ENCODE results near the gene KNOP1. TPM values are rescaled to one million over a fixed set of nuclear protein-coding genes. Genes with fewer than 3 reads are reported as not detected.
A peak's percentile ranks its signal among the peaks of the same experiment; 100 is the strongest.

The KNOP1 gene
- total and polyA plus RNA-seq, 4 experiments from 2014 or later = 4.0 to 16.6 (median 15.3) TPM

DNA sequence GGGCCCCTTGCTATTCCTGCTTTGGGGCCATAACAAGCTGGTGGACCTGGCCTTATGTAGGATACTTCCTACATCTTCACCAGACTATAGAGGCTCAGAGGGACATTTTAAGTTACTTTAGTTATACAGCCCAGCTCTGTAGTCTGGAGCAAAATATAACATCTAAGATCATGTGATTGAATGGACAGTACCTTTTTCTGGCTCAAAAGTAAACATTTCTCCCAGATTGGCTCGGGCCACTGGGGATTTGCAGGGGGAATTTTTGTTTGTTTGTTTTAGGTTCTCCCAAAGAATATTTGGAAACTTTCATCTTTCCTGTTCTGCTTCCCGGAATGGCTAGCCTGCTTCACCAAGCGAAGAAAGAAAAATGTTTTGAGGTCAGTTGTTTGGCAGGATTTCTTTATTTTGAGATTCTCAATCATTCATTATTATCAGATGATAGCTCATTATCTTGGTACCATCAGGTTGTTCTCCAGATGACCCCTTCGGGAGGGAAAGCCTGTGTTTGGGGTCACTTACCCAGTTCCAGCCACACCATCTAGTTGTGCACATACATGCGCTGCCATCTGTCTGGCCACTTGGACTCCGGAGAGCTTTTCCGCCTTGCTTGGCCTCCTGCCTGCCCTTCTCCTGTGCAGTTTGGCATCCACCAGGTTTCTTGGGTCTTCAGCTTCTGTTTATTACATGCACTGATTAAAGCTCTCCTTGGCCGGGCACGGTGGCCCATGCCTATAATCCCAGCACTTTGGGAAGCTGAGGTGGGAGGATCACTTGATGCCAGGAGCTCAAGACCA is 17.2 kb upstream of the KNOP1 start:
- H3K9me3 Mint-ChIP-seq = peaks cover 0 to 2% (median 0%) of the 10 kb centered on the region in 8 donors
- ChIA-PET CTCF (ENCODE audit: partially characterized antibody) (interaction anchor here (1.0 kb wide), 1 partner anchor 152 kb away, joined by 4 read pairs; no protein-coding TSS in a partner anchor), POLR2A (ENCODE audit: partially characterized antibody) (no interaction called here)
- Histone ChIP-seq H3K9me3 (ENCODE audit: control insufficient read depth in 1 of 2, low read length in 2 of 2) (no peaks in the 10 kb centered on the region), H3K4me3 (ENCODE audit: low read length in 2 of 2) (no peak overlapping the region), H3K27ac (ENCODE audit: low read depth, low read length) (no peak overlapping the region), H3K4me1 (ENCODE audit: insufficient read depth, low read length) (no peaks in the 10 kb centered on the region), H3K36me3 (ENCODE audit: insufficient read depth, low read length) (no peaks in the 10 kb centered on the region), H3K27me3 (ENCODE audit: insufficient read depth, low read length) (no peaks in the 10 kb centered on the region)
- no peak overlapping the region for H3K4me3 Mint-ChIP-seq
- H3K36me3 Mint-ChIP-seq = peaks cover 0 to 6% of the 10 kb centered on the region in 2 donors
- intact Hi-C loops (cut with micrococcal nuclease) = no loop called here
- H3K4me1 Mint-ChIP-seq = no peaks in the 10 kb centered on the region
- no peak for DNase-seq
- no peaks in the 10 kb centered on the region for H3K27me3 Mint-ChIP-seq
- H3K27ac Mint-ChIP-seq = no peak overlapping the region

DNA sequence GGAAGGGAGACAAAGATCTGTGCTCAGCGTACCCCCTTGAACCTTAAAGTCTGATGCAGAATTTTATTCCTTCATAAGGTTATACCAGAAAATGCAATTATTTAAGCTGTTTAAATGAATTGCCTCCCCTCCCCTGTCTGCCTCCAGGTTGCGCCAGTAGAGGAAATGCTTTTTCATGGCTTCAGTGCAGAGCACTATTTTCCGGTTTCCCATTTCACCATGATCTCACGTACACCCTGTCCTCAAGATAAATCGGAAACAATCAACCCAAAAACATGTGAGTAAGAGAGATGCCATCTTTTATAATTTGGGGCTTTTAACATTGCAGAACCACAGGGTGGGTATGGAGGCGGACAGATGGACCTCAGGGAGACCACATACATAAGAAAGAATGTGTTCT is 15.5 kb upstream of the KNOP1 start:
- Mint-ChIP-seq H3K27ac (no peak overlapping the region), H3K36me3 (peaks cover 0 to 6% of the 10 kb centered on the region in 2 donors), H3K4me1 (no peaks in the 10 kb centered on the region), H3K9me3 (peaks cover 0 to 2% (median 0%) of the 10 kb centered on the region in 8 donors), H3K27me3 (peaks cover 0 to 1% of the 10 kb centered on the region in 2 donors), H3K4me3 (no peak overlapping the region)
- CTCF ChIA-PET (ENCODE audit: partially characterized antibody) = no interaction called here
- Histone ChIP-seq H3K9me3 (ENCODE audit: control insufficient read depth in 1 of 2, low read length in 2 of 2) (no peaks in the 10 kb centered on the region), H3K4me1 (ENCODE audit: insufficient read depth, low read length) (no peaks in the 10 kb centered on the region), H3K27ac (ENCODE audit: low read depth, low read length) (no peak overlapping the region), H3K27me3 (ENCODE audit: insufficient read depth, low read length) (no peaks in the 10 kb centered on the region), H3K36me3 (ENCODE audit: insufficient read depth, low read length) (no peaks in the 10 kb centered on the region), H3K4me3 (ENCODE audit: low read length in 2 of 2) (no peak overlapping the region)
- intact Hi-C loops (cut with micrococcal nuclease) = no loop called here
- POLR2A ChIA-PET (ENCODE audit: partially characterized antibody) = no interaction called here
- DNase-seq = no peak

DNA sequence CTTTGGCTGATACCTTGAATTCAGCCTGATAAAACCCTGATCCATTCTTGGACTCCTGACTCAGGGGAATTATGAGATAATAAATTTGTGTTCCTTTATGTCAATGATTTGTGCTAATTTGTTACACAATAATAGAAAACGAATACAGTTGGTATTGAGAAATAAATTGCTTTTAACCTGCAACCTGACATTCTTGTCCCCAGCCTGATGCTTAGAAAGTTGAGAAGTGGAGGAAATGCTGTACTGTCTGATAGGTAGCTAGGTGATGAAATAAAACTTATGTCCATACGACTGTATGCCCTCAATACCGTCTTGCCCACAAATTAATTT is 10.6 kb upstream of the KNOP1 start:
- Mint-ChIP-seq H3K27ac (no peak overlapping the region), H3K4me1 (peaks cover 0 to 3% (median 0%) of the 10 kb centered on the region in 4 donors), H3K9me3 (peaks cover 0 to 2% (median 0%) of the 10 kb centered on the region in 8 donors), H3K36me3 (no peaks in the 10 kb centered on the region), H3K4me3 (no peak overlapping the region), H3K27me3 (peaks cover 0 to 1% of the 10 kb centered on the region in 2 donors)
- Histone ChIP-seq H3K27me3 (ENCODE audit: insufficient read depth, low read length) (no peaks in the 10 kb centered on the region), H3K4me3 (ENCODE audit: low read length in 2 of 2) (no peak overlapping the region), H3K9me3 (ENCODE audit: control insufficient read depth in 1 of 2, low read length in 2 of 2) (no peaks in the 10 kb centered on the region), H3K27ac (ENCODE audit: low read depth, low read length) (no peak overlapping the region), H3K36me3 (ENCODE audit: insufficient read depth, low read length) (no peaks in the 10 kb centered on the region), H3K4me1 (ENCODE audit: insufficient read depth, low read length) (no peaks in the 10 kb centered on the region)
- intact Hi-C loops (cut with micrococcal nuclease) = no loop called here
- ChIA-PET POLR2A (ENCODE audit: partially characterized antibody) (no interaction called here), CTCF (ENCODE audit: partially characterized antibody) (no interaction called here)
- DNase-seq = no peak

DNA sequence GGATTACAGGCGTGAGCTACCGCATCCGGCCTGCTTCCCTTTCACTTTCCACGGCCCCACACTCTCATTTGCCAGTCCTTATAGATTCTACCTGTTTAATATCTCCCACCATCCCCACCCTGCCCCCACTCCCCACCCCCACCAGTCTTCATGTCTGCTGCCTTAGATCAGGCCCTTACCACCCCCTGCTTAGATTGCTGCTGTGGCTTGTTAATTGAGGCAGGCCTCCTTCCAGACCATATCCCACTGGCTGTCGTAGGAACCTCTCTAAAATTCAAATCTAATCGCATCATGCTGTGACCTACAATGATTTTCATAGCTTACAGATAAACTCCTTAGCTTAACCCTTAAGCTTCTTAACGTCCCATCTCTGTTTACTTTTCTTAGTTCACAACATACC is 5.0 kb upstream of the KNOP1 start:
- H3K36me3 Mint-ChIP-seq = no peaks in the 10 kb centered on the region
- Histone ChIP-seq H3K9me3 (ENCODE audit: control insufficient read depth in 1 of 2, low read length in 2 of 2) (no peaks in the 10 kb centered on the region), H3K36me3 (ENCODE audit: insufficient read depth, low read length) (no peaks in the 10 kb centered on the region), H3K4me1 (ENCODE audit: insufficient read depth, low read length) (peaks cover 7% of the 10 kb centered on the region), H3K27me3 (ENCODE audit: insufficient read depth, low read length) (no peaks in the 10 kb centered on the region), H3K27ac (ENCODE audit: low read depth, low read length) (no peak overlapping the region), H3K4me3 (ENCODE audit: low read length in 2 of 2) (no peak overlapping the region)
- no peaks in the 10 kb centered on the region for H3K27me3 Mint-ChIP-seq
- no peak for DNase-seq
- intact Hi-C loops (cut with micrococcal nuclease) = no loop called here
- ChIA-PET CTCF (ENCODE audit: partially characterized antibody) (no interaction called here), POLR2A (ENCODE audit: partially characterized antibody) (no interaction called here)
- peak overlapping the region in 1 of 7 donors; percentile 53 for H3K27ac Mint-ChIP-seq
- no peak overlapping the region for H3K4me3 Mint-ChIP-seq
- H3K4me1 Mint-ChIP-seq = peaks cover 4 to 14% (median 8%) of the 10 kb centered on the region in 4 donors
- no peaks in the 10 kb centered on the region for H3K9me3 Mint-ChIP-seq

DNA sequence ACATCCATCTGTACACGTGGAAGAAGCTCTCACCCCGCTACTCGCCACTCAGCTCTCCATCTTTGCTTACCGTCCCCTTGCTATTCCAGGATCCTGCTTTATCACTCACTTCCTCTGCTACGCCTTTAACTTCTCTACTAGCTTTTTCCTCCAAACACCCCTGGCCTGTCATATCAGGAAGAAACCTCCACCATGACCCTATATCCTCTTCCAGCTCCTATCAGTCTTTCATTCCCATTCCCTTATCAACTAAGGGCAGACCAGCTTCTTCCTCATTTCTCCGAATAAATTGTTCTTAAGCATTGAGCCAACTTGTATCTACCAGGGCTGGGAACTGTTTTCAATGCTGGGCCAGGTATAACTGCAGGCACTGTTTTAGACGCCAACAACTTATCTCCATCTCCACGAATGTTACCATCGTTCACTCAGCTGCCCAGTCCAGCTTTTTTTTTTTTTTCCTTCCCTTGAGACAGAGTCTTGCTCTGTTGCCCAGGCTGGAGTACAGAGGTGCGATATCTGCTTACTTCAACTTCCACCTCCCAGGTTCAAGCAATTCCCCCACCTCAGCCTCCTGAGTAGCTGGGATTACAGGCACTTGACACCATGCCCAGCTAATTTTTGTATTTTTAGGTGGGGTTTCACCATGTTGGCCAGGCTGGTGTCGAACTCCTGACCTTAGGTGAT is 4.4 kb upstream of the KNOP1 start:
- ChIA-PET POLR2A (ENCODE audit: partially characterized antibody) (no interaction called here), CTCF (ENCODE audit: partially characterized antibody) (no interaction called here)
- Histone ChIP-seq H3K27ac (ENCODE audit: low read depth, low read length) (no peak overlapping the region), H3K4me1 (ENCODE audit: insufficient read depth, low read length) (peaks cover 8% of the 10 kb centered on the region), H3K4me3 (ENCODE audit: low read length in 2 of 2) (no peak overlapping the region), H3K27me3 (ENCODE audit: insufficient read depth, low read length) (no peaks in the 10 kb centered on the region), H3K36me3 (ENCODE audit: insufficient read depth, low read length) (no peaks in the 10 kb centered on the region), H3K9me3 (ENCODE audit: control insufficient read depth in 1 of 2, low read length in 2 of 2) (no peaks in the 10 kb centered on the region)
- Mint-ChIP-seq H3K9me3 (no peaks in the 10 kb centered on the region), H3K4me1 (peaks cover 6 to 19% (median 9%) of the 10 kb centered on the region in 4 donors), H3K27ac (peak overlapping the region in 1 of 7 donors; percentile 25), H3K4me3 (peak overlapping the region in 1 of 8 donors; percentile 5), H3K36me3 (peaks cover 0 to 2% of the 10 kb centered on the region in 2 donors), H3K27me3 (no peaks in the 10 kb centered on the region)
- DNase-seq = no peak
- intact Hi-C loops (cut with micrococcal nuclease) = no loop called here

DNA sequence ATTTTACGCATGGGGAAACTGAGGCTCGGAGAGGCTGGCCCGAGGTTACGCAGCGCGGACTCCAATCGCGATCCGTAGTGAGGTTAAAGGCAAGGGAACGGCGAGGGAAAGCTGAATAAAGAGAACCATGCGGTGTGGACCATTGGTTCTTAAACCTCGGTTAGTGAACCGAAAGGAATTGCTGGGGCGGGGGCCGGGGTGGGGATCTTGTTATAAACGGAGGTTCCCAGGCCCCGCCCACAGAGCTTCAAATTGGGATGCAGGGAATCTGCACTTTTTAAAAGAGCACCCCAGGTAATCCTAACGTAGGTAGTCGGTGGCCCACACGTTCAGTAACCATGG is 568 bp upstream of the KNOP1 start:
- H3K27ac Mint-ChIP-seq = peak overlapping the region in 3 of 7 donors; percentile 27 to 88 (median 57)
- H3K4me1 ChIP-seq (ENCODE audit: insufficient read depth, low read length) = peaks cover 25% of the 10 kb centered on the region
- DNase-seq = no peak
- no peaks in the 10 kb centered on the region for H3K27me3 ChIP-seq (ENCODE audit: insufficient read depth, low read length)
- no peaks in the 10 kb centered on the region for H3K27me3 Mint-ChIP-seq
- POLR2A ChIA-PET (ENCODE audit: partially characterized antibody) = interaction anchor here (1.1 to 1.7 kb wide), 5 partner anchors 19 to 194 kb away, joined by 5 to 11 read pairs (median 6); partner anchors contain the start of genes CCP110 and VPS35L
- no peaks in the 10 kb centered on the region for H3K9me3 ChIP-seq (ENCODE audit: control insufficient read depth in 1 of 2, low read length in 2 of 2)
- H3K4me3 Mint-ChIP-seq = peak overlapping the region; percentile 77 to 95 (median 88)
- peak overlapping the region; percentile 93 to 96 for H3K4me3 ChIP-seq (ENCODE audit: low read length in 2 of 2)
- peaks cover 17 to 46% (median 31%) of the 10 kb centered on the region in 4 donors for H3K4me1 Mint-ChIP-seq
- H3K27ac ChIP-seq (ENCODE audit: low read depth, low read length) = peak overlapping the region; percentile 67
- no peaks in the 10 kb centered on the region for H3K9me3 Mint-ChIP-seq
- peaks cover 11 to 22% of the 10 kb centered on the region in 2 donors for H3K36me3 Mint-ChIP-seq
- H3K36me3 ChIP-seq (ENCODE audit: insufficient read depth, low read length) = peaks cover 6% of the 10 kb centered on the region
- CTCF ChIA-PET (ENCODE audit: partially characterized antibody) = interaction anchor here (1.0 to 2.9 kb wide), 4 partner anchors 21 to 161 kb away, joined by 3 to 12 read pairs (median 8); no protein-coding TSS in a partner anchor
- intact Hi-C loops (cut with micrococcal nuclease) = loop anchor here (1.0 to 2.0 kb wide), 4 partner anchors 163 to 651 kb away; partner anchors contain the start of genes CCP110, COQ7, GDE1 and VPS35L

DNA sequence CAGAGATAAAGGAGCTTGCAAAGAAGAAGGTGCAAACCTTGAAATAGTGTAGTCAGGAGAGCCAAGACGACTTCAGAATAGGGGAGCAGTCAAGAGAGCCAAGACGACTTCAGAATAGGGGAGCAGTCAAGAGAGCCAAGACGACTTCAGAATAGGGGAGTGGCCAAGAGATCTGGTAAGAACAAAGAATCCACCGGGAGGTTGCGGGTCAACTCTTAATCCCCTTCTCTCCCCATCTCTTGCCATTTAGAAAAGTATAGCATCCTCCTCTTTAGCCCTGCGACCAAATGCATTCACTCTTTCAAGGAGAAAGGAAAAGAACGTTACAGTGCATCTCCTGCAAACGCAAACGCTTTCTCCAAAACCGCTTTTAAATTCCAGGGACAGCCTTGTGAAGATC is 713 bp downstream of the KNOP1 start:
- intact Hi-C loops (cut with micrococcal nuclease) = no loop called here
- no peak for DNase-seq
- H3K9me3 ChIP-seq (ENCODE audit: control insufficient read depth in 1 of 2, low read length in 2 of 2) = no peaks in the 10 kb centered on the region

More for the DNA sequence above, 713 bp downstream of the KNOP1 start:
- H3K27me3 Mint-ChIP-seq = no peaks in the 10 kb centered on the region
- peak overlapping the region; percentile 92 to 95 (median 94) for H3K4me3 Mint-ChIP-seq
- Histone ChIP-seq H3K4me1 (ENCODE audit: insufficient read depth, low read length) (peaks cover 25% of the 10 kb centered on the region), H3K27ac (ENCODE audit: low read depth, low read length) (peak overlapping the region; percentile 67), H3K36me3 (ENCODE audit: insufficient read depth, low read length) (peaks cover 8% of the 10 kb centered on the region), H3K27me3 (ENCODE audit: insufficient read depth, low read length) (no peaks in the 10 kb centered on the region), H3K4me3 (ENCODE audit: low read length in 2 of 2) (peak overlapping the region; percentile 93 to 96)
- POLR2A ChIA-PET (ENCODE audit: partially characterized antibody) = interaction anchor here (0.9 to 1.7 kb wide), 7 partner anchors 18 to 193 kb away, joined by 3 to 11 read pairs (median 5); partner anchors contain the start of genes CCP110, GPRC5B and VPS35L
- no peaks in the 10 kb centered on the region for H3K9me3 Mint-ChIP-seq
- peaks cover 16 to 46% (median 34%) of the 10 kb centered on the region in 4 donors for H3K4me1 Mint-ChIP-seq
- H3K27ac Mint-ChIP-seq = peak overlapping the region; percentile 62 to 95 (median 84)
- H3K36me3 Mint-ChIP-seq = peaks cover 11 to 28% of the 10 kb centered on the region in 2 donors
- CTCF ChIA-PET (ENCODE audit: partially characterized antibody) = interaction anchor here (0.7 to 2.9 kb wide), 4 partner anchors 12 to 190 kb away, joined by 3 to 12 read pairs (median 6); no protein-coding TSS in a partner anchor

Data from CD4-positive, alpha-beta memory T cell (primary cell).